Activated naive CD4-positive, alpha-beta T cell treated with anti-CD3 and anti-CD28 coated beads, Interleukin-2, amount 50 U/mL, for 24 hours (primary cell): Measurements from ENCODE around the gene CDX1.

Experiments used
- H3K27ac Mint-ChIP-seq: one replicate; pipeline ENCODE4 v1.8.0; 2021; ENCODE audit warnings: mild to moderate bottlenecking, mixed read lengths
- H3K27me3 Mint-ChIP-seq: one replicate; pipeline ENCODE4 v1.8.0; 2021; ENCODE audit warnings: mixed read lengths
- H3K36me3 Mint-ChIP-seq: one replicate; pipeline ENCODE4 v1.8.0; 2021; ENCODE audit warnings: mixed read lengths
- H3K4me1 Mint-ChIP-seq: one replicate; pipeline ENCODE4 v1.8.0; 2021; ENCODE audit warnings: mixed read lengths
- H3K4me3 Mint-ChIP-seq: one replicate; pipeline ENCODE4 v1.8.0; 2021; ENCODE audit warnings: mild to moderate bottlenecking, mixed read lengths
- H3K9me3 Mint-ChIP-seq: one replicate; pipeline ENCODE4 v1.8.0; 2021; ENCODE audit warnings: mixed read lengths

The CDX1 gene

DNA sequence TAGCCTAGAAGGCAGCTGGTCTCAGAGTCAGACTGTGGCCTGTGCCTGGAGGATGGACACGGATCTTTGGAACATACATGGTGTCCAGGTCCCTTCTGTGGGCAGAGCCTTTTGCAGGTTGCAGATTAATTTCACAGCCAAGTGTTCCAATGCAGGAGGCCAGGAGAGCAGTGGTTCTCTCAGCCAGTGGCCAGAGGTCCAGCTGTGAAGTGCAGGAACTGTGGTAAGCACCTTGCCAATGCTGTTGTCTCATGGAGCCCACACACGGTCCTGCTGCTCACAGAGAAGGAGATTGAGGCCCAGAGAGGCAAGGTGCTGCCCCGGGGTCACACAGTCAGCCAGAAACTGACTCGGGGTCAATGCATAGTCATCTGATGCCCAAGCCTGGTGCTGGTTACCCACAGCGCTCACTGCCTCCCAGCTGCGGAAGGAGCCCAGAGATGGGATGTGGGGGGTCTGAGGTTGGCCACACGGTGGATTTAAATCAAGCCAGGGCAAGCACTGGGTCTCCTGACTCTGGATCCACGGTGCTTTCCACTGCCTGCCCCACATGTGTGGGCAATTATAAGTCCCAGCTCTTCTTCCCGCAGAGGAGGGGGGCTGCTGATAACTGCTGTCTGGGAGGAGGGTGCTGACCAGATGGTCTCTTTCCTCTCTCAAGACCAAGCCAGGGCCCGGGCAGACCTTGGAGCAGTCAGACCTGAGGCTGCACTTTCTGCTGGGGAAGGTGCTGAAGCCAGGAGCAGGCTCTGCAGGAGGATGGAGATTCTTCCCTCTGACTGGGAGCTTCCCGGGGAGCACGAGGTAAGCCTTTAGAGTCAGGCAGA lies 13.7 kb upstream of the CDX1 start:
- H3K27me3 Mint-ChIP-seq, result peaks cover 6% of the 10 kb centered on the region
- H3K36me3 Mint-ChIP-seq, result no peaks in the 10 kb centered on the region
- H3K27ac Mint-ChIP-seq, result no peak overlapping the region
- H3K4me1 Mint-ChIP-seq, result peaks cover 5% of the 10 kb centered on the region
- H3K4me3 Mint-ChIP-seq, result no peak overlapping the region
- no peaks in the 10 kb centered on the region for H3K9me3 Mint-ChIP-seq

DNA sequence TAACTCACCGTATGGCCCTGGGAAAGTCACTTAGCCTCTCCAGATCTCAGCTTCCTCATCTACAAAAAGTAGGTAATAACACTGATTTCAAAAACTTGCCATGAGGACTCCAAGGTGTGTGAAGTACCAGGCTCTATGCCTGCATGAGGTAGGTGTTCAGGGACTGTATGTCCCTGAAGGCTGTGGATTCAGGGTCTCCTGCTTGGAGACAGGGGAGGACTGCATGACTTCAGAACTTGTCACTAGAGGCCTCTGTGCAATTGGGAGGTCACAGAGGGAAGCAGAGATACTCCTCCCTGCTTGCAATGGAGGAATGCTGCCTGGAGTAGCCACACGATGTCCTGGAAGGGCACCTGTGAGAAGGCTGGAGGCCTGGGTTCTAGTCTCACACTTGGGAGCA lies 13.1 kb upstream of the CDX1 start:
- Mint-ChIP-seq H3K9me3 (no peaks in the 10 kb centered on the region), H3K36me3 (no peaks in the 10 kb centered on the region), H3K4me3 (no peak overlapping the region), H3K27me3 (peaks cover 6% of the 10 kb centered on the region), H3K27ac (no peak overlapping the region), H3K4me1 (peaks cover 5% of the 10 kb centered on the region)

DNA sequence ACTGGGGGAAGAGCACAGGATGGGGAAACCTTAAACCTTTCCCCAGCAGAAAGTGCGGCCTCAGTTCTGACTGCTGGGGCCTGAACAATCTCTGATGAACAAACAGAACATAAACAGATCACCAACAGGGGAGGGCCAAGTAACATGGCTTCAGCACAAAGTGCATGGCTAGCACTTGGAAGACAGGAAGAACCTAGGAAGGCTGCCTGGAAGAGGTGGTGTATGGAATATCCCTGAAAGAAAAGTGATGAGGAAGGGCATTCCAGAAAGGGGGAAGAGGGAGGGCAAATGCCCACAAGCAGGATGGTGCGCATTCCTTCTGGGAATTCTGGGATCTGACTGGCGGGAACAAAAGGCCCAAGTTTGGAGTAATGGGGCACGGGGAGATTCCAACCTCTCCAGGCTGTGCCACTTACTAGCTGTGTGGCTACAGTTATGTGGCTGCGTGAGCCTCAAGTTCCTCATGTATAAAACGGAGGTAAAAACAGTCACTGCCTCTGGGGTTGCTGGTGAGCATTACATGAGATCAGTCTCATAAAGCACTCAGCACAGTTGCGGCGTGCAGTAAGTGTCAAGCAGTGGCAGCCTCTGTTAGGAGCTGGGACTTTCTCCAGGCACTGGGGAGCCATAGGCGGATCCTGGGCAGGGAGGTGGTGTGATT lies 12.5 kb upstream of the CDX1 start:
- Mint-ChIP-seq H3K36me3 (no peaks in the 10 kb centered on the region), H3K4me3 (peak overlapping the region; percentile 72), H3K4me1 (peaks cover 5% of the 10 kb centered on the region), H3K9me3 (no peaks in the 10 kb centered on the region), H3K27ac (no peak overlapping the region), H3K27me3 (peaks cover 6% of the 10 kb centered on the region)

DNA sequence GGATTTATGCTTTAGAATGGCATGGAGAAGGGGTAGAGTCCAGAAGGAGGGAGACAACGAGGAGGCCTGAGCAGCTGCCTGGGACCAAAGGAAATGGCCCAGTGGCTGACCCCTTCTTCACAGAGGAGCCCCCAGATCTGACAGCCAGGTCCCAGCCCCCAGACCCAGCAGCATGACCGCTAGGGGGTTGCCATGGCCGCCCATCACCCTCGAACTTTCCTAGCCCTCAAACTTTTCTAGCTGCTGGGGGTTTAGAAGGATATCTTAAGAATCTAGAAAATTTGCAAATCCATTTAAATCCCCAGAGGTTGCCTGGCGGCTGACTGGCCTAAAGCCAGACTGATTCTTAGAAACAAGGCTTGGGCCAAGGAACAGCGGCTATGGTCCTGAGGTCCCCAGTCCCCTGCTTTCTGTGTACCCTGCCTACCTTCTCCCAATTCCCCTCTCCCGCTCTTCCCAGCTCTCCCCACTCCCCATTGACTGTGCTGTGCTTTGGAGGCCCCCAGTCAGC lies 11.9 kb upstream of the CDX1 start:
- H3K36me3 Mint-ChIP-seq, result no peaks in the 10 kb centered on the region
- no peak overlapping the region for H3K27ac Mint-ChIP-seq
- H3K9me3 Mint-ChIP-seq, result no peaks in the 10 kb centered on the region
- H3K27me3 Mint-ChIP-seq, result peaks cover 6% of the 10 kb centered on the region
- peak overlapping the region; percentile 72 for H3K4me3 Mint-ChIP-seq
- peaks cover 5% of the 10 kb centered on the region for H3K4me1 Mint-ChIP-seq

DNA sequence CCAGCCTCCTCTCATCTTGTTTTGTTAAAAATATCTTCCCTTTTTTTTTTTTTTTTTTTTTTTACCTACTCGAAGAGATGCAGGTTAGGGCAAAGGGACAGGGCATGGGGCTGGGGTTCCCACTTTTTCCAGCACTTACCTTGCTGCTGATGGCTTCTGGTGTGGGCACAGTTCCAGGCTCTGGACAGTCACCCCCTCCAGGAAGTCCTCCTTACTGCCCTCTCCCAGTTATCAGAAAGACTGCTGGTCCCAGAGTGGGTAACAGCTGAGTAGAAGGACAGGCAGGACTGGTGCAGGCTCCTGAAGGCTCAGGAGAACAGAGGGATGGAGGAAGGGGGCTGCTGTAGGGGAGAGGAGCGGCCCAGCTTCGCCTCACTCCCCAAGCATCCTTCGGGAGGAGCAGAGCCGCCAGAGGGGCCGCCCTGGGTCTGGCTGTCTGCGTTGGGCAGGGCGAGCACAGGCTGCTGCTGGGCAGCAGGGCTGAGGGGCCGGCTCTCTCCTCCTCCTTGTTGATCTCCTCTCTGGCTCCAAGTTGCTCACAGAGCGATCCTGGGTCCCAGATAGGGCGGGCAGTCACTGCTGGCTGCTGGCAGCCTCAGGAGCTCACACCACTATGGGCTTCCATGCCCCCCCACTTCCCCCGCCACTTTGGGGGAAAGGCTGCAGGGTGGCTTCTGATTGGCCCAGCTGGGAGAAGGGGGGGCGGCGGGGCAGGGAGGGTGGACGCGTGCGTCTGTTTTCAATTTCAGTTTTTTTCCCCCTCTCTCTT lies 11.1 kb upstream of the CDX1 start, which contains the start of gene PDGFRB:
PDGFRB (minus strand) TSS at position 588 of the 769 bp plus-strand sequence. CDS start 18,798 bp downstream, outside the sequence.
- peak within 1 kb of the TSS; percentile 85 for H3K4me3 Mint-ChIP-seq
- no peaks in the 10 kb centered on the region for H3K9me3 Mint-ChIP-seq
- peaks cover 6% of the 10 kb centered on the region for H3K27me3 Mint-ChIP-seq
- peaks cover 5% of the 10 kb centered on the region for H3K4me1 Mint-ChIP-seq
- no peaks in the 10 kb centered on the region for H3K36me3 Mint-ChIP-seq
- peak within 1 kb of the TSS; percentile 62 for H3K27ac Mint-ChIP-seq

DNA sequence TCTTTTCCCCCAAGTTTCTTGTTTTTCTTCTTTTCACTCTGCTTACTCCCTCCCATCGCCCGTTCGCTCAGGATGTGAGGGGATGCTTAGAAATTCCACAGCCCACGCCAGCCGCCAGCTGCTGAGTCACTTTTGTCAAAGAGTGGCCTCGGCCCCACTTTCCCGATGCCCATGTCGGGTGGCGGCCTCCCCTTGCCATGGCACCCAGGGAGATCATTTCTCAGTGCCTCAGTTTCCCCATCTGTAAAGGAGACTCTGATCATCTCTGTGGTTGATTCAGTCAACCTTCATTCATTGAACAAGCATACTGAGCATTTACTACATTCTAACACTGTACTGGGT lies 10.6 kb upstream of the CDX1 start:
- Mint-ChIP-seq H3K27me3 (peaks cover 6% of the 10 kb centered on the region), H3K4me1 (peaks cover 5% of the 10 kb centered on the region), H3K9me3 (no peaks in the 10 kb centered on the region), H3K36me3 (no peaks in the 10 kb centered on the region), H3K4me3 (peak overlapping the region; percentile 85), H3K27ac (peak overlapping the region; percentile 62)

DNA sequence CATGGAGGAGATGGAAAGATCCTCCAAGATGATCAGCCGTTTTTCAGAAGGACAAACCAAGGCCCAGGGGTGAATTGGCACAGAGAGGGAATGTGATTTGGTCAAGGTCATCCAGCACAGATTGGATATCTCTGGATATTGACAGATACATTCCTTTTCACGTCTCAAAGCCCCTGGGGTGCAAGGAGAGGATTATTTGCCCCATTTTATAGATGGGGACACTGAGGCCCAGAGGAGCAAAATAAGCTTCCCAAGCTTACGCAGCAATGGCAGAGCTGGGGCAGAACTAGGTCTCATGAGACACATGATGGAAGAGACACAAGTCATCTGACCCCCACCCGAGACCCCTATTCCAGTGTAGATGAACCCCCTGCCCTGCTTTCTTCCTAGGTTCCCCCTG lies 10.0 kb upstream of the CDX1 start:
- H3K27me3 Mint-ChIP-seq, result peaks cover 6% of the 10 kb centered on the region
- H3K36me3 Mint-ChIP-seq, result no peaks in the 10 kb centered on the region
- H3K9me3 Mint-ChIP-seq, result no peaks in the 10 kb centered on the region
- no peak overlapping the region for H3K27ac Mint-ChIP-seq
- H3K4me3 Mint-ChIP-seq, result no peak overlapping the region
- H3K4me1 Mint-ChIP-seq, result peaks cover 5% of the 10 kb centered on the region

DNA sequence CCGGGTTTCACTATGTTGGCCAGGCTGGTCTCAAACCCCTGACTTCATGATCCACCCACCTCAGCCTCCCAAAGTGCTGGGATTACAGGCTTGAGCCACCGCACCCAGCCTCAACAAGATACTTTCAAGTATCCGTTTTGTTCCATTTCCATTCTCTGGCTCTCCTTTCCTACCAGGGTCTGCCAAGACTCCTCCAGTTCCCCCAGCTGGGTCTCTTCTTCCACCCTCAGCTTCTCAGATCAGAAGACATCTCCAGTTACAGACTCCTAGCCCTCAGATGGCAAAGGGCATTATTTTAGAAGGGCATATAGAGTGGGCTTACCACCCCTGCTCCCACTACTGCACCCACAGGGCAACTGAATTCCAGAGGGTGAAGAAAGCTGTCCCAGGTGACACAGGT lies 9.4 kb upstream of the CDX1 start:
- Mint-ChIP-seq H3K27me3 (peaks cover 6% of the 10 kb centered on the region), H3K9me3 (no peaks in the 10 kb centered on the region), H3K4me3 (no peak overlapping the region), H3K36me3 (no peaks in the 10 kb centered on the region), H3K27ac (no peak overlapping the region), H3K4me1 (peaks cover 5% of the 10 kb centered on the region)

DNA sequence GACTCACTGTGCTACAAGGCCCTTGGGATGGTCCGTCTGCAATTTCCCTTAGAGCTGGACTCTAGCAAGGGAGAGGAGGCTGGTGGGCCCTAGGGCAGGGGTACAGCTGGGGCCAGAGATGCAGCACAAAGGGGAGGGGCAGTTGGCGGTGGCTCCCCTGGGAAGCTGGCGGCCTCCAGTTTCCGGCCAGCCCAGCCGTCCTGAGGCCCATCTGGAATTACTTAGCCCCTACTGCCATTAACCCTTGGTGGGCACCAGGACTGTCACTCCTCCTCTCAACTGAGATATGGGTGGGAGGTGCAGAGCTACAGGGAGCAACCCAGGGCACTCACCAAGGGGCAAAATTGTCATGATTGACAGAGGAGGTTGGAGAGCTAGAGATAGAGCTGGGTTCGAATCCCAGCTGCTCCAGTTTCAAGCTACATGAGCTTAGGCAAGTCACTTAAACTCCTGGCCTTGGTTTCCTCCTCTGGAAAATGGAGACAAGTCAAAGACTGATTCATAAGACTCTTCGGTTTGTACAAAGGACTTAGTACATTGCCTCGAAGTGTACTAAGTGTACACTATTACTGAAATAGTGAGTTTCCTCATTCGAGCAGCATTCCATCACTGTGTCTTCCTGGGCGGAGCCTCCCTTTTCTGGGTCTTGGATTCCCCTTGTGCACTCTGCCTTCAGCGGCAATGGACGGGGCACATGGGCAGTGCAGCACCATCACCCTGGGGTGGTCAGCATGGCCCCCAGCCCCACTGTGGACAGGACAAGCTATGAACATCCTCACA lies 8.2 kb upstream of the CDX1 start:
- no peak overlapping the region for H3K4me3 Mint-ChIP-seq

DNA sequence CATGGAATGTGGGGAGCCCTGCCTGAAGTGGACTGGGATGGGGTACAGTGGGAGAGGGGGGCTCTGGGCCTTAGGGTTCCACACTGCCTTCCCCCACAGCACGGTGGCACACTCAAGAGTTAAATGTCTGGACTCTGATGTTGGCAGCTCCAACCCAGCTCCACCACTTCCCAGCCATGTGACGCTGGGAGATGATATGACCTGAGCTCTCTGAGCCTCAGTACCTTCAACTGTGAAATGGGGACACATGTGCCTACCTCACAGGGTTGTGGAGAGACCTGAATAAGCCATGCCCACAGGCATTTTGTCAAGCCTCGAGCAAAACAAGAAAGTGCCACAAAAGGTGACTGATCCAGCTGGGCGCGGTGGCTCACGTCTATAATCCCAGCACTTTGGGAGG lies 7.5 kb upstream of the CDX1 start:
- Mint-ChIP-seq H3K4me1 (peaks cover 5% of the 10 kb centered on the region), H3K4me3 (no peak overlapping the region), H3K27ac (no peak overlapping the region), H3K27me3 (peaks cover 6% of the 10 kb centered on the region), H3K9me3 (no peaks in the 10 kb centered on the region), H3K36me3 (no peaks in the 10 kb centered on the region)

More for the DNA sequence above, 8.2 kb upstream of the CDX1 start:
- Mint-ChIP-seq H3K9me3 (no peaks in the 10 kb centered on the region), H3K36me3 (no peaks in the 10 kb centered on the region), H3K27me3 (peaks cover 6% of the 10 kb centered on the region), H3K27ac (no peak overlapping the region), H3K4me1 (peaks cover 5% of the 10 kb centered on the region)

DNA sequence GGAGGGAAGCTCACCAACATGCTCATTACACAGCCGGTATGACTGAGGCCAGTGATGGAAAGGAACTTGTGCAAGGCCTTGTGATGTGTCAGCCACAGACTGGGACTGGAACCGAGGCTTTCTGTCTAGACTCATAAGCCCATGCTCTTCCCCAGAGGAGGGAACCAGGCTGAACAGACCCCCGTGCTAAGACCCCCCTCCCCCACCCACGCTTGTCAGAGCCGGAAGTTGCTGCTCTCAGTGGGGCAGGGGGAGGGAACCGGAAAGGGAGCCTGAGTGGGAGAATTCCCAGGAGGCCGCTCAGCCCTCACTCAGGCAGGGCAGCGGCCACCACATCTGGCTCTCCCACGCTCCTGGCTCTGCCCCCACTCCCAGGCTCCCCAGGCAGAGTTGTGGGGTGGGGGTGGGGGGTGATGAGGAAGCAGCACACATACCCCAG lies 6.8 kb upstream of the CDX1 start:
- H3K27me3 Mint-ChIP-seq, result peaks cover 7% of the 10 kb centered on the region
- H3K27ac Mint-ChIP-seq, result no peak overlapping the region
- H3K9me3 Mint-ChIP-seq, result no peaks in the 10 kb centered on the region
- peaks cover 5% of the 10 kb centered on the region for H3K4me1 Mint-ChIP-seq
- no peaks in the 10 kb centered on the region for H3K36me3 Mint-ChIP-seq
- no peak overlapping the region for H3K4me3 Mint-ChIP-seq

DNA sequence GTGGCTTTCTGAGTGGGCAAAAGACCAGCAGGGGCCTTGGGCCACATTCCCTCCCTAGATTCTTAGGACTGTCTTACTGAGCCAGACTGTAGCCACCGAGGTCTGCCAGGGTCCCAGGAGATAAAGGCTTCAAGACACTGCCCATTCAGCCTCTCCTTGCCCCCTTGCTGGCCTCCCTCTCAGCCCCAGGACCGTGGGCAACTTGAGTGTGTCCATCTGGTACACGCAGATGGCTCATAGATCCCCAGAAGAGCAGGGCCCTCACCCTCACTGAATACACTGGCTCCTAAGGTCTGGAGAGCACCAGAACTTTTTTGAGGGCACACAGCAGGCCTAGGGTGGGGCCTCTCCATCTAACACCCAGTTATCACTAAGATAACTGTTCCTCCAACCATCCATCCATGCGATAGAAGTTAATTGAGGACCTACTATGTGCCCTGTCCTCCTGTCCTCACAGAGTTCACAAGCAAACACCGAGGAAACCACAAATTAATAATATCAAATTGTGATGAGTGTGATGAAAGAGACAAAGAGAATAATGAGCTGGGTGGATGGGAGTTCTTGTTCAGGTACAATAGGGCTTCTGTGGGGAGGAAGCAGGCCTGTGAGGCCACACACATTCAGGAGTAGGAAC lies 6.0 kb upstream of the CDX1 start:
- H3K36me3 Mint-ChIP-seq, result no peaks in the 10 kb centered on the region
- peaks cover 5% of the 10 kb centered on the region for H3K4me1 Mint-ChIP-seq
- H3K9me3 Mint-ChIP-seq, result no peaks in the 10 kb centered on the region
- H3K4me3 Mint-ChIP-seq, result no peak overlapping the region
- no peak overlapping the region for H3K27ac Mint-ChIP-seq
- H3K27me3 Mint-ChIP-seq, result peaks cover 10% of the 10 kb centered on the region

DNA sequence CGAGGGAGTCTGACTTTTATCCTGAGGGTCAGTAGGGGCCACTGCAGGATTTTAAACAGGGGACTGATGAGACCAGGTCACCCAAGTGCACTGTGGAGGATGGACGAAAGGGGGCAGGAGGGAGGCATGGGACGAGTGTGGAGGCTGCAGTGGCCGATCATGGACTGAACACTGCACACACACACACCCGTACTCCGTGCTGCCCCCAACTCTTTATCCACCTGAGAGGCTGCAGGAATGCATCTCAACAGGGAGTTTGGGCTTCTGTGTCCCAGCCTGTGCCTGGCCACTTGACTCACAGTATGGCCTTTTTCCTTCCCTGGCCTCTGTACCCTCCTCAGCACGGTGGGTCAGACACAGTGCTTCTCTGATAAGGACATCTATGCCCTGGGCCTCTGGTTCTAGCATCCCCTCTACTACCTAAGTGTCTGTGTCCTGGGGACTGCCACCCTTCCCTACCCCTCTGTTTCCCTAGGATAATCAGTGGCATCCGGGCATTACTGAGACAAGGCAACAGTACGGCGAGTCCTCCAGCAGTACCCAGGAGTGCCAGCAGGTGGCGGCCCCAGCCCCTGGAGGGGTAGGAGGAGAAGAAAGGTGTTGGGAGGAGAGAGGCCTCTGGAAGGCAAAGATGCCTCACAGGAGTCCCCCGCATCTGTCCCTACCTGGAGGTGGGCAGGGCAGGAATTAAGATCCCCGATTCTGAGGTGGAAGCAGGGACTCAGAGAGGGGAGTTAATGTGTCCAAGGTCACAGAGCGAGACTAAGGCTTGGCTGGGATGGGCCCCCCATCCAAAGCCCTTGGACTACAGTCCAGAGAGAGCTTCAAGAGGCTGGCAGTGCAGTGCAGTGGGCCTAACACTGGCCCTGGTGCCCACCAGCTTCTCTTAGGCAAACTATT lies 5.1 kb upstream of the CDX1 start:
- Mint-ChIP-seq H3K9me3 (no peaks in the 10 kb centered on the region), H3K27me3 (peaks cover 12% of the 10 kb centered on the region), H3K4me3 (no peak overlapping the region), H3K36me3 (no peaks in the 10 kb centered on the region), H3K27ac (no peak overlapping the region), H3K4me1 (no peaks in the 10 kb centered on the region)

DNA sequence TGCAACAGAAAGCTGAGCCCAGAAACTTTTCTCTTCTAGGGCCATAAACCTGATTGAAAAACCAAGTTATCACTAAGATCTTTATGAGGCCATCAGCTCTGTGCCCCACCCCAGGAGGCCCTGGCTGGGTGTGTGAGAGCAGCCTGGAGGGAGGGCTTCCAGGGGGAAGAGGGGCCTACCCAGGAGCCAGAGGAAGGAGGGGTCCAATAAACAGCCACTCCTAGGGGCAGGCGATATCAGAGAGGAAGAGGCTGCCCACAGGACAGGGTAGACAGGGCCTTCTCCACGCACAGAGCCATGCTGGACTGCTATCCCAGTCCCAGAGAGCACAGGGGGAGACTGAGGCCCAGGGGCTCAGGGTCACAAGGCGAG lies 4.5 kb upstream of the CDX1 start:
- Mint-ChIP-seq H3K4me3 (no peak overlapping the region), H3K27me3 (peaks cover 12% of the 10 kb centered on the region), H3K9me3 (no peaks in the 10 kb centered on the region), H3K27ac (no peak overlapping the region), H3K36me3 (no peaks in the 10 kb centered on the region), H3K4me1 (no peaks in the 10 kb centered on the region)
